Liver (tissue), 3 donors: ENCODE data around the gene LPGAT1.
"Not testable (repeated sequence)": the region's sequence is repeated elsewhere in the genome, so short reads cannot be mapped to it uniquely, and the experiment has no call there.

Experiments
- CTCF ChIP-seq: fragments of 150-350 bp; IDR thresholded peaks from 2 replicates; pipeline ENCODE4 v1.5.1; 2017; ENCODE audit warnings: improper control_type of control experiment, low read depth, low read length; ENCODE audit not compliant: missing input control
- EGR1 ChIP-seq, 2 donors: IDR thresholded peaks; 2 replicates each; pipeline ENCODE4 v1.6.1; 2016 to 2018; ENCODE audit warnings: antibody characterized with exemption in 2 of 2, low read depth in 2 of 2
- GABPA ChIP-seq, 2 donors: IDR thresholded peaks in 1 of 2; conservative IDR thresholded peaks in 1 of 2; 2 replicates each; pipeline ENCODE4 v1.6.1; 2016; ENCODE audit warnings: antibody characterized with exemption in 2 of 2, mild to moderate bottlenecking in 1 of 2, moderate library complexity in 1 of 2
- JUND ChIP-seq, 2 donors: IDR thresholded peaks; 2 replicates each; pipeline ENCODE4 v1.6.1; 2016; ENCODE audit warnings: antibody characterized with exemption in 2 of 2
- RAD21 ChIP-seq, 2 donors: IDR thresholded peaks; 2 replicates each; pipeline ENCODE4 v1.6.1; 2016; ENCODE audit warnings: antibody characterized with exemption in 2 of 2, mild to moderate bottlenecking in 2 of 2
- REST ChIP-seq: IDR thresholded peaks from 2 replicates; pipeline ENCODE4 v1.6.1; 2016; ENCODE audit warnings: antibody characterized with exemption, mild to moderate bottlenecking
- RXRA ChIP-seq, 2 donors: IDR thresholded peaks; 2 replicates each; pipeline ENCODE4 v1.6.1; 2017 to 2018; ENCODE audit warnings: antibody characterized with exemption in 2 of 2, mild to moderate bottlenecking in 1 of 2
- SP1 ChIP-seq: IDR thresholded peaks from 2 replicates; pipeline ENCODE4 v1.6.1; 2018; ENCODE audit warnings: antibody characterized with exemption, mild to moderate bottlenecking
- ZBTB33 ChIP-seq: IDR thresholded peaks from 2 replicates; pipeline ENCODE4 v1.6.1; 2016; ENCODE audit warnings: antibody characterized with exemption
- TF ChIP-seq, protein P1 (sequence below): IDR thresholded peaks from 2 replicates; pipeline ENCODE4 v1.6.1; 2016; ENCODE audit warnings: antibody characterized with exemption
- donor health status: healthy.
- donor health status: healthy.

- not testable (repeated sequence) for TF ChIP-seq RAD21 (IDR thresholded peaks at IDR 0.05); CTCF; GABPA (IDR thresholded peaks at IDR 0.05 in 1 of 2, conservative IDR thresholded peaks at IDR 0.05 in 1 of 2); JUND (IDR thresholded peaks at IDR 0.05); RXRA (IDR thresholded peaks at IDR 0.05); SP1; ZBTB33; EGR1 (IDR thresholded peaks at IDR 0.05; ENCODE audit: low read depth in 2 of 2); REST
- TF ChIP-seq, protein P1, sequence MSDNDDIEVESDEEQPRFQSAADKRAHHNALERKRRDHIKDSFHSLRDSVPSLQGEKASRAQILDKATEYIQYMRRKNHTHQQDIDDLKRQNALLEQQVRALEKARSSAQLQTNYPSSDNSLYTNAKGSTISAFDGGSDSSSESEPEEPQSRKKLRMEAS: not testable (repeated sequence)
Measured at GRCh38 chr1:211873731-211874130, 43.2 kb upstream of the LPGAT1 start.
